Natural killer cell (primary cell): Measurements from ENCODE around the gene INPP5K. TPM values are rescaled to one million over a fixed set of nuclear protein-coding genes. Genes with fewer than 3 reads are reported as not detected.

ENCODE experiments used
- ATAC-seq, 3 donors: fragments of 150-1000 bp in 2 of 3; fragments of 200-7000 bp in 1 of 3; cut with Tn5 transposase; 1 replicate in 1 of 3; 2 replicates in 2 of 3; pipeline ENCODE4 v1.10.0; 2021; ENCODE audit warnings: mild to moderate bottlenecking in 2 of 3, moderate library complexity in 2 of 3
- DNase-seq, 2 donors: peaks; one replicate each; pipeline versions ENCODE4 v3.0.0 to v3.0.0-alpha.2; 2013 to 2021; ENCODE audit warnings: mixed read lengths in 1 of 2
- H3K27ac ChIP-seq: one replicate; pipeline ENCODE4 v1.5.1; 2013; ENCODE audit warnings: mild to moderate bottlenecking, low read length
- H3K27me3 ChIP-seq: one replicate; pipeline ENCODE4 v1.6.1; 2013; ENCODE audit warnings: low read length; ENCODE audit not compliant: control insufficient read depth, insufficient read depth
- H3K36me3 ChIP-seq: one replicate; pipeline ENCODE4 v1.6.1; 2013; ENCODE audit warnings: low read length; ENCODE audit not compliant: control insufficient read depth, insufficient read depth
- H3K4me1 ChIP-seq: one replicate; pipeline ENCODE4 v1.6.1; 2013; ENCODE audit warnings: low read length; ENCODE audit not compliant: control insufficient read depth, insufficient read depth
- H3K4me3 ChIP-seq: one replicate; pipeline ENCODE4 v1.5.1; 2013; ENCODE audit warnings: low read length
- H3K9me3 ChIP-seq: one replicate; pipeline ENCODE4 v1.6.1; 2013; ENCODE audit warnings: low read length; ENCODE audit not compliant: control insufficient read depth, insufficient read depth
- H3K27ac Mint-ChIP-seq, 2 donors: one replicate each; pipeline ENCODE4 v1.8.0; 2022; ENCODE audit warnings: mild to moderate bottlenecking in 2 of 2, mixed read lengths in 2 of 2, moderate library complexity in 1 of 2
- H3K27me3 Mint-ChIP-seq, 2 donors: one replicate each; pipeline ENCODE4 v1.8.0; 2022; ENCODE audit warnings: low read depth in 2 of 2, mixed read lengths in 2 of 2
- H3K36me3 Mint-ChIP-seq: one replicate; pipeline ENCODE4 v1.8.0; 2022; ENCODE audit warnings: mixed read lengths
- H3K4me1 Mint-ChIP-seq, 2 donors: one replicate each; pipeline ENCODE4 v1.8.0; 2022; ENCODE audit warnings: mixed read lengths in 2 of 2
- H3K4me3 Mint-ChIP-seq: one replicate; pipeline ENCODE4 v1.8.0; 2022; ENCODE audit warnings: mild to moderate bottlenecking, moderate library complexity, mixed read lengths
- H3K9me3 Mint-ChIP-seq, 2 donors: one replicate each; pipeline ENCODE4 v1.8.0; 2022; ENCODE audit warnings: mixed read lengths in 2 of 2
- CTCF ChIP-seq: fragments of 200-600 bp; IDR thresholded peaks from one replicate; pipeline ENCODE4 v1.8.0; 2022; ENCODE audit warnings: antibody characterized with exemption
- WGBS: methylation state at CpG from one replicate; pipeline ENCODE4 v1.1.7; 2013; ENCODE audit warnings: missing lambda C conversion rate; ENCODE audit not compliant: insufficient coverage; 5-methylcytosine and 5-hydroxymethylcytosine counted together
- intact Hi-C: fragments of 100-400 bp; cut with micrococcal nuclease; formaldehyde crosslinking; loops from one replicate; pipeline ENCODE4 v1.14.2; 2022
- total RNA-seq, 4 donors: library from RNA; stranded (reverse); fragments of 120-200 nt in 1 of 4; gene quantifications; one replicate each; pipeline versions ENCODE4 v1.2.3 to v1.2.4, GENCODE V29; 2013 to 2022

Gene INPP5K
- total RNA-seq, 3 donors from 2014 or later (not counting 1 experiment from before 2014, with no cell fraction given): 278 to 317 (median 292) TPM

- peaks cover 32% of the 10 kb centered on the region for H3K36me3 ChIP-seq
- no peak for TF ChIP-seq CTCF
- H3K4me1 Mint-ChIP-seq: peaks cover 11 to 16% of the 10 kb centered on the region in 2 donors
- H3K27me3 ChIP-seq: no peaks in the 10 kb centered on the region
- H3K27me3 Mint-ChIP-seq: no peaks in the 10 kb centered on the region
- H3K4me1 ChIP-seq: peaks cover 19% of the 10 kb centered on the region
- no peak for DNase-seq
- H3K9me3 ChIP-seq: no peaks in the 10 kb centered on the region
- no peak overlapping the region for H3K27ac Mint-ChIP-seq
- no peak overlapping the region for H3K27ac ChIP-seq
- H3K4me3 ChIP-seq: no peak overlapping the region
- H3K36me3 Mint-ChIP-seq: peaks cover 8% of the 10 kb centered on the region
- no peak for ATAC-seq
- intact Hi-C loops: no loop called here
- 98% methylated on average over 12 of the region's 12 CpGs for WGBS
- no peak overlapping the region for H3K4me3 Mint-ChIP-seq
- H3K9me3 Mint-ChIP-seq: no peaks in the 10 kb centered on the region
Observed at GRCh38 chr17:1553354-1554266, 37.2 kb upstream of the INPP5K start.

GRCh38 chr17:1552932-1553331 lies 36.5 kb upstream of the INPP5K start:
- Histone ChIP-seq H3K9me3 (no peaks in the 10 kb centered on the region), H3K4me3 (no peak overlapping the region), H3K4me1 (peaks cover 19% of the 10 kb centered on the region), H3K27me3 (no peaks in the 10 kb centered on the region), H3K36me3 (peaks cover 32% of the 10 kb centered on the region), H3K27ac (no peak overlapping the region)
- 89% methylated on average over 11 of the region's 11 CpGs for WGBS
- H3K27me3 Mint-ChIP-seq: no peaks in the 10 kb centered on the region
- peaks cover 6 to 16% of the 10 kb centered on the region in 2 donors for H3K4me1 Mint-ChIP-seq
- no peak overlapping the region for H3K4me3 Mint-ChIP-seq
- TF ChIP-seq CTCF: no peak
- H3K27ac Mint-ChIP-seq: no peak overlapping the region
- intact Hi-C loops: no loop called here
- no peaks in the 10 kb centered on the region for H3K9me3 Mint-ChIP-seq
- peaks cover 8% of the 10 kb centered on the region for H3K36me3 Mint-ChIP-seq
- DNase-seq: no peak
- no peak for ATAC-seq

GRCh38 chr17:1551741-1552140 lies 35.3 kb upstream of the INPP5K start:
- H3K27me3 Mint-ChIP-seq: no peaks in the 10 kb centered on the region
- peaks cover 6 to 16% of the 10 kb centered on the region in 2 donors for H3K4me1 Mint-ChIP-seq
- Histone ChIP-seq H3K36me3 (peaks cover 33% of the 10 kb centered on the region), H3K27me3 (no peaks in the 10 kb centered on the region), H3K4me1 (peaks cover 19% of the 10 kb centered on the region), H3K9me3 (no peaks in the 10 kb centered on the region), H3K4me3 (no peak overlapping the region), H3K27ac (no peak overlapping the region)
- peaks cover 8% of the 10 kb centered on the region for H3K36me3 Mint-ChIP-seq
- intact Hi-C loops: no loop called here
- no peak overlapping the region for H3K4me3 Mint-ChIP-seq
- 93% methylated on average over 12 of the region's 12 CpGs for WGBS
- DNase-seq (no peak), ATAC-seq (no peak)
- no peak overlapping the region for H3K27ac Mint-ChIP-seq
- TF ChIP-seq CTCF: no peak
- no peaks in the 10 kb centered on the region for H3K9me3 Mint-ChIP-seq
